Measurements from ENCODE around the gene COL6A5.

GRCh38 chr3:130424837-130425236 lies 79.4 kb downstream of the COL6A5 start:
- TF ChIP-seq CTCF (IDR thresholded peaks at IDR 0.05; ENCODE audit: low read length), result no peak
- TF ChIP-seq EZH2 (IDR thresholded peaks at IDR 0.05; ENCODE audit: borderline replicate concordance, low read length), result no peak

Data from OCI-LY1 (cell line).